ENCODE measurements around the gene POU2F2.

Gene POU2F2

GRCh38 chr19:42132030-42132628 lies at the start of gene POU2F2:
TSS of gene POU2F2 (minus strand) at chr19:42132446. CDS start at chr19:42132411, 35 bp downstream.
- no peak for DNase-seq

GRCh38 chr19:42178791-42179674 lies 46.8 kb upstream of the POU2F2 start:
- DNase-seq, result no peak

- DNase-seq, result no peak
These were observed 45.4 kb upstream of the POU2F2 start for GRCh38 chr19:42177686-42178019.

- DNase-seq, result peak; percentile 37 to 40
These were observed 44.9 kb upstream of the POU2F2 start for GRCh38 chr19:42176990-42177685.

- no peak for DNase-seq
These were observed 44.4 kb upstream of the POU2F2 start for GRCh38 chr19:42176649-42176989.

- no peak for DNase-seq
These were observed 43.9 kb upstream of the POU2F2 start for GRCh38 chr19:42175952-42176648.

GRCh38 chr19:42174958-42175734 lies 42.9 kb upstream of the POU2F2 start:
- no peak for DNase-seq

GRCh38 chr19:42174188-42174587 lies 41.9 kb upstream of the POU2F2 start:
- no peak for DNase-seq

GRCh38 chr19:42173695-42174094 lies 41.4 kb upstream of the POU2F2 start:
- DNase-seq, result no peak

- no peak for DNase-seq
These were observed 40.0 kb upstream of the POU2F2 start for GRCh38 chr19:42172261-42172660.

- no peak for DNase-seq
These were observed 38.5 kb upstream of the POU2F2 start for GRCh38 chr19:42170715-42171114.

GRCh38 chr19:42169486-42170413 lies 37.5 kb upstream of the POU2F2 start:
- no peak for DNase-seq

GRCh38 chr19:42168206-42168605 lies 36.0 kb upstream of the POU2F2 start:
- no peak for DNase-seq

- DNase-seq, result no peak
These were observed 34.1 kb upstream of the POU2F2 start for GRCh38 chr19:42166316-42166715.

- DNase-seq, result no peak
These were observed 32.9 kb upstream of the POU2F2 start for GRCh38 chr19:42165146-42165545.

- DNase-seq, result no peak
These were observed 29.5 kb upstream of the POU2F2 start for GRCh38 chr19:42161616-42162263.

- no peak for DNase-seq
These were observed 27.7 kb upstream of the POU2F2 start for GRCh38 chr19:42159942-42160341.

- no peak for DNase-seq
These were observed 26.7 kb upstream of the POU2F2 start for GRCh38 chr19:42158926-42159325.

GRCh38 chr19:42156571-42156970 lies 24.3 kb upstream of the POU2F2 start:
- DNase-seq, result no peak

GRCh38 chr19:42155796-42156195 lies 23.6 kb upstream of the POU2F2 start:
- no peak for DNase-seq

All from AML-193 (cell line).